GM18909 (cell line): ENCODE results near the gene PIK3IP1.

Experiments used
- ATAC-seq: cut with Tn5 transposase; IDR thresholded peaks from one replicate; pipeline ENCODE4 v1.9.1; 2021; ENCODE audit warnings: mild to moderate bottlenecking; ENCODE audit not compliant: unreplicated experiment, poor library complexity

Gene PIK3IP1

DNA sequence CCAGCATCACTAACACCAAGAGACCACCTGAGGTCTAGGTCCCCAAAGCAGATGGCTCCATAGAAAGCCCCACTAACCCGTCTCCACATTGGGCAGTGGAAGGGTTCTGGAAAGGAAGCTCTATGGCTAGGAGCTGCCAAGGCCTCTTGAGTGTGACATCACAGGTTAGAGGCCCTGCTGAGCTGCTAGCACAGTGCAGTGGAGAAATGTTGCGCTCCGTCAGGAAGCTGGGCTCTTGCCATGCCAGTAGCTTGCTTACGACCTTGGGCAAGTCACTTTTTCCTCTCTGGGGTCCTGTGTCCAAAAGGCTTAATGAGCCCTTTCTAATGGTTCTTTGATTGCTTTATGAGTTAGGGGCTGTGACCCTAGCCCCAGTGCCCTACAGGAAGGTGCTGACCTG is 10.6 kb downstream of the PIK3IP1 start:
- ATAC-seq: no peak

DNA sequence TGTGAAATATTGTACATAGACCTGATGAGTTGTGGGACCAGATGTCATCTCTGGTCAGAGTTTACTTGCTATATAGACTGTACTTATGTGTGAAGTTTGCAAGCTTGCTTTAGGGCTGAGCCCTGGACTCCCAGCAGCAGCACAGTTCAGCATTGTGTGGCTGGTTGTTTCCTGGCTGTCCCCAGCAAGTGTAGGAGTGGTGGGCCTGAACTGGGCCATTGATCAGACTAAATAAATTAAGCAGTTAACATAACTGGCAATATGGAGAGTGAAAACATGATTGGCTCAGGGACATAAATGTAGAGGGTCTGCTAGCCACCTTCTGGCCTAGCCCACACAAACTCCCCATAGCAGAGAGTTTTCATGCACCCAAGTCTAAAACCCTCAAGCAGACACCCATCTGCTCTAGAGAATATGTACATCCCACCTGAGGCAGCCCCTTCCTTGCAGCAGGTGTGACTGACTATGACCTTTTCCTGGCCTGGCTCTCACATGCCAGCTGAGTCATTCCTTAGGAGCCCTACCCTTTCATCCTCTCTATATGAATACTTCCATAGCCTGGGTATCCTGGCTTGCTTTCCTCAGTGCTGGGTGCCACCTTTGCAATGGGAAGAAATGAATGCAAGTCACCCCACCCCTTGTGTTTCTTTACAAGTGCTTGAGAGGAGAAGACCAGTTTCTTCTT is 12.3 kb downstream of the PIK3IP1 start:
- no peak for ATAC-seq

GRCh38 chr22:31279327-31279669 is 13.0 kb downstream of the PIK3IP1 start:
- no peak for ATAC-seq

DNA sequence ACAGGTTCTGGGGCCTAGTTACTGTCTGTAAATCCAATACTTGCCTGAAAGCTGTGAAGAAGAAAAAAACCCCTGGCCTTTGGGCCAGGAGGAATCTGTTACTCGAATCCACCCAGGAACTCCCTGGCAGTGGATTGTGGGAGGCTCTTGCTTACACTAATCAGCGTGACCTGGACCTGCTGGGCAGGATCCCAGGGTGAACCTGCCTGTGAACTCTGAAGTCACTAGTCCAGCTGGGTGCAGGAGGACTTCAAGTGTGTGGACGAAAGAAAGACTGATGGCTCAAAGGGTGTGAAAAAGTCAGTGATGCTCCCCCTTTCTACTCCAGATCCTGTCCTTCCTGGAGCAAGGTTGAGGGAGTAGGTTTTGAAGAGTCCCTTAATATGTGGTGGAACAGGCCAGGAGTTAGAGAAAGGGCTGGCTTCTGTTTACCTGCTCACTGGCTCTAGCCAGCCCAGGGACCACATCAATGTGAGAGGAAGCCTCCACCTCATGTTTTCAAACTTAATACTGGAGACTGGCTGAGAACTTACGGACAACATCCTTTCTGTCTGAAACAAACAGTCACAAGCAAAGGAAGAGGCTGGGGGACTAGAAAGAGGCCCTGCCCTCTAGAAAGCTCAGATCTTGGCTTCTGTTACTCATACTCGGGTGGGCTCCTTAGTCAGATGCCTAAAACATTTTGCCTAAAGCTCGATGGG is 13.5 kb downstream of the PIK3IP1 start:
- ATAC-seq: no peak

- ATAC-seq: no peak
These were observed 14.1 kb downstream of the PIK3IP1 start for GRCh38 chr22:31278151-31278621.

DNA sequence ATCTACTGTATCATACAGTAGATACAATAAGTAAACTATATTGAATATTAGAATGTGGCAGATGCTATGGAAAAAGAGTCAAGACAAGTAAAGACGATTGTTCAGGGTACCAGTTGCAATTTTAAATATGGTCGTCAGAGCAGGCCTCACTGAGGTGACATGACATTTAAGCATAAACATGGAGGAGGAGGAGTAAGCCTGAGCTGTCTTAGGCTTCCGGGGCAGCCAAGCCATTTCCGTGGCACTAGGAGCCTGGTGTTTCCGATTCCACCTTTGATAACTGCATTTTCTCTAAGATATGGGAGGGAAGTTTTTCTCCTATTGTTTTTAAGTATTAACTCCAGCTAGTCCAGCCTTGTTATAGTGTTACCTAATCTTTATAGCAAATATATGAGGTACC is 14.5 kb downstream of the PIK3IP1 start:
- no peak for ATAC-seq

DNA sequence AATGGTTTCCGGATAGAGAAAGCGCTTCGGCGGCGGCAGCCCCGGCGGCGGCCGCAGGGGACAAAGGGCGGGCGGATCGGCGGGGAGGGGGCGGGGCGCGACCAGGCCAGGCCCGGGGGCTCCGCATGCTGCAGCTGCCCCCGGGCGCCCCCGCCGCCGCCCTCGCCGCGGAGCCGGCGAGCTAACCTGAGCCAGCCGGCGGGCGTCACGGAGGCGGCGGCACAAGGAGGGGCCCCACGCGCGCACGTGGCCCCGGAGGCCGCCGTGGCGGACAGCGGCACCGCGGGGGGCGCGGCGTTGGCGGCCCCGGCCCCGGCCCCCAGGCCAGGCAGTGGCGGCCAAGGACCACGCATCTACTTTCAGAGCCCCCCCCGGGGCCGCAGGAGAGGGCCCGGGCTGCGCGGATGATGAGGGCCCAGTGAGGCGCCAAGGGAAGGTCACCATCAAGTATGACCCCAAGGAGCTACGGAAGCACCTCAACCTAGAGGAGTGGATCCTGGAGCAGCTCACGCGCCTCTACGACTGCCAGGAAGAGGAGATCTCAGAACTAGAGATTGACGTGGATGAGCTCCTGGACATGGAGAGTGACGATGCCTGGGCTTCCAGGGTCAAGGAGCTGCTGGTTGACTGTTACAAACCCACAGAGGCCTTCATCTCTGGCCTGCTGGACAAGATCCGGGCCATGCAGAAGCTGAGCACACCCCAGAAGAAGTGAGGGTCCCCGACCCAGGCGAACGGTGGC is 15.7 kb downstream of the PIK3IP1 start:
- no peak for ATAC-seq

GRCh38 chr22:31275576-31275975 is 16.7 kb downstream of the PIK3IP1 start:
- ATAC-seq: no peak

- no peak for ATAC-seq
These were observed 17.3 kb downstream of the PIK3IP1 start for GRCh38 chr22:31275018-31275417.

GRCh38 chr22:31274017-31274416 is 18.3 kb downstream of the PIK3IP1 start:
- ATAC-seq: no peak

DNA sequence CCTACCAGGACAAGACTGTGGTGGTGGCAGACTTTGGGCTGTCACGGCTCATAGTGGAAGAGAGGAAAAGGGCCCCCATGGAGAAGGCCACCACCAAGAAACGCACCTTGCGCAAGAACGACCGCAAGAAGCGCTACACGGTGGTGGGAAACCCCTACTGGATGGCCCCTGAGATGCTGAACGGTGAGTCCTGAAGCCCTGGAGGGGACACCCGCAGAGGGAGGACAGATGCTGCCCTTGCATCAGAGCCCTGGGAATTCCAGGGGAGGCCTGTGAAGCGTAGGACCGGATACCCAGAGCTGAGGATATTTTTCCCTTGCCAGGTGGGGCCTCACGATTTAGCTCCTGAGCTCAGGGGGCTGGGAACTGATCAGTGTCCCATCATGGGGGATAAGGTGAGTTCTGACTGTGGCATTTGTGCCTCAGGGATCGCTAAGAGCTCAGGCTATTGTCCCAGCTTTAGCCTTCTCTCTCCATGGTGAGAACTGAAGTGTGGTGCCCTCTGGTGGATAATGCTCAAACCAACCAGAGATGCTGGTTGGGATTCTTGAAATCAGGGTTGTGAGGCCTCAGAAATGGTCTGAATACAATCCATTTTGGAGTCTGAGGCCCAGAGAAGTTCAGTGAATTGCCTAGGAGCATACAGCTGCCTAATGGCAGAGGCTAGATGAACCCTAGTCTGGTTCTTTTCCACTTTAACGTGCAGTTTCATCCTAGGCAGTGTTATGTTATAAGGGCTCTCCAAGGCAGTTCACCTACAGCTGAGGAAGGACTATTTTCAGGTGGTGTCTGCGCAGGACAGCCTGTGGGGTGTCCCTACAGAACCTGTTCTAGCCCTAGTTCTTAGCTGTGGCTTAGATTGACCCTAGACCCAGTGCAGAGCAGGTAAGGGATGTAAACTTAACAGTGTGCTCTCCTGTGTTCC is 19.5 kb downstream of the PIK3IP1 start:
- no peak for ATAC-seq

DNA sequence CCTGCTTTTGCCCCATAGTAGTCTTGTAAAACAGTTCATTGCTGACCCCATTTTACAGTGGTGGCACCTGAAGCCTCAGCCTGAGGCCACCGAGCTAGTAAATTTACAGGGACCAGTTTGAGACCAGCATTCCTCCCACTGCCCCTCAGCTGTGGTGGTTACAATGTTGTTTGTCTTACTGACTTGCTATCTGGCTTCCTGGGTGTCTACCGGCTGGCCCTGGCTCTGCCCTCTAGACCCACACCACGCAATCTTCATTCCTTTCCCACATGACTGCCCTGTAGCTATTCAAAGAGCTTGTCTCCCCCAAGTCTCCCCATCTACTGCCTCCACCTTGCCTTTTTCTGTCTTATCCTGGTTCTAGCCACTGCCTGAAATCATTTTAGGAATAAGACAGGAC is 20.8 kb downstream of the PIK3IP1 start:
- no peak for ATAC-seq

- ATAC-seq: no peak
These were observed 21.3 kb downstream of the PIK3IP1 start for GRCh38 chr22:31271026-31271425.

GRCh38 chr22:31269892-31270579 is 22.3 kb downstream of the PIK3IP1 start:
- ATAC-seq: no peak

DNA sequence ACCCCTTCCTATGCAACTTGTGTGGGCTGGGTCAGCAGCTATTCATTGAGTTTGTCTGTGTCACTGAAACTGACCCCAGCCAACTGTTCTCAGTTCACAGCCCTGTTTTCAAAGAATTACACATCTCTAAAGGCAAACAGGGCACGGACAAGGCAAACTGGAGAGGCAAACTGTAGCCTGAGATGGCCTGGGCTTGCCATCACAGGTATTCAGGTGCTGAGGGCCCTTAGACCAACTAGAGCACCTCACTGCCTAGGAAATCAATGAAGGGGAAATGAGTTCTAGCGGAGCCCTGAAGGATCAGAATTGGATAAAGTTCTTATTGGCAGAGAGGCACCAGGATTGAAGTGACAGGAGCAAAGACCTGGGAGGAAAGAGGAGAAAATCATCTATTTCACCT is 24.0 kb downstream of the PIK3IP1 start:
- no peak for ATAC-seq

DNA sequence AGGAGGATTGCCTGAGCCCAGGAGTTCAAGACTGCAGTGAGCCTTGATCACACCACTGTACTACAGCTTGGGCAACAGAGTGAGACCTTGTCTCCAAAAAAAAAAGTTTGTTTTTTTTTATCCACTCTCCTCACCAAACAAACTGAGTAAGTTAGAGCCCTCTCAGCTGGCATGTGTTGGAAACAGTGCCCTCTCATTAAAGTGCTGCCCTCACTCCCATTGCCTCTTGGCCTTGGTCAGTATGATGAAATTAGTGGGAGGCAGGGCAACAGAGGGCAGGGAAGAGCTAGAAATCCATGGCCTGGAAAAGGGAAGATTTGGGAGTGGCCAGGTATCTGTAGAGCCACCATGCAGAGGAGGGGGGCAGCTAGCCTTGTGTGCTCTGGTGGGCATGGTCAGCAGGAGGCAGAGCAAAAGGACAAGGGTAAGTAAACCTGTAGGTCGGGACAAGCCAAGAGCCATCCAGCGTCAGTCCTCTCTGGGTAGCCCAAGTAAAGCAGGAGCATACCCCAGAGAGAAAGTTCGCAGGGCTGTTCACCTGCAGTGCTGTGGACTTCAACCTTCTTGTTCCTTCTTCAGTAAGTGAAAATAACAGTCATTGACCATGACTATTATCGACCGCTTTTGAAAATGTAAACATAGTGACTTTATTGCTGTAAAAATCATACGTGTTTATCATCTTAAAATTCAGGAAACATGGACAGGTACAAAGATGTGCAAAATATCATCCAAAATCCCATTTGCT is 28.2 kb downstream of the PIK3IP1 start:
- no peak for ATAC-seq

GRCh38 chr22:31262312-31263133 is 29.8 kb downstream of the PIK3IP1 start:
- no peak for ATAC-seq

DNA sequence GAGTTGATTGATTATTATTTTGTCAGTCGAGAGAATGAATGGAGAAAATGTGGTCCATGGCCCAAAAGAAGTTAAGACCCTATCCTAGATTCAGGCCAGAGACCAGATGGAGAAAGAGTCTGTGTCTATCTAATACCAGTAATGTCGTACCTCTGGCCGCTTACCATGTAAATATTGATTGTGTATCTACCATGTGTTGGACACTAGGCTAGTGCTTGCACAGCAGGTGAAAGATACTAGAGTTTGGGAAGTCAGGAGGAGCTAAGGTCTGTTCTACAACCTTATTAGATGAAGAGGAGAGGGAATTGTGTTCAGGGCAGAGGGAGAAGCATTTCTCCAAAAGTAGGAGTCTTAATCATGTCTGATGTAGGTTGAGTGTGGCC is 31.8 kb downstream of the PIK3IP1 start:
- ATAC-seq: no peak
